Right atrium auricular region (tissue), 2 donors: Measurements from ENCODE around the gene ARFIP2. TPM values are rescaled to one million over a fixed set of nuclear protein-coding genes. Genes with fewer than 3 reads are reported as not detected.

ENCODE experiments used
- DNase-seq: peaks from one replicate; pipeline ENCODE4 v3.0.0-alpha.2; 2019; ENCODE audit warnings: low spot score
- H3K27ac ChIP-seq, 2 donors: fragments of 200-600 bp; sonication (generic); 1 replicate in 1 of 2; 2 replicates in 1 of 2; pipeline ENCODE4 v1.5.1; 2016 to 2019
- H3K27me3 ChIP-seq, 2 donors: fragments of 200-600 bp; sonication (generic); one replicate each; pipeline versions ENCODE4 v1.5.1 to v1.6.0; 2017 to 2019
- H3K36me3 ChIP-seq: fragments of 200-600 bp; sonication (generic); one replicate; pipeline ENCODE4 v1.5.1; 2016
- H3K4me1 ChIP-seq, 2 donors: fragments of 200-600 bp; sonication (generic); one replicate each; pipeline versions ENCODE4 v1.5.1 to v1.6.0; 2017 to 2019
- H3K4me3 ChIP-seq, 2 donors: fragments of 200-600 bp; sonication (generic); 1 replicate in 1 of 2; 2 replicates in 1 of 2; pipeline ENCODE4 v1.5.1; 2017 to 2019; ENCODE audit warnings: mild to moderate bottlenecking in 1 of 2, moderate library complexity in 1 of 2
- H3K9me3 ChIP-seq, 2 donors: fragments of 200-600 bp; sonication (generic); one replicate each; pipeline ENCODE4 v1.5.1; 2019
- total RNA-seq, 2 donors: library from RNA; depleted of rRNA; stranded (reverse); fragments of >200 nt; gene quantifications; one replicate each; pipeline ENCODE4 v1.1.0, GENCODE V29; 2016
- TF ChIP-seq, protein P1 (sequence below), 2 donors: fragments of 200-600 bp; sonication (generic); IDR thresholded peaks; one replicate each; pipeline ENCODE4 v1.5.1; 2019; ENCODE audit warnings: antibody characterized with exemption in 2 of 2

The ARFIP2 gene
- total RNA-seq, 2 donors from 2014 or later = 19.2 to 34.1 TPM

DNA sequence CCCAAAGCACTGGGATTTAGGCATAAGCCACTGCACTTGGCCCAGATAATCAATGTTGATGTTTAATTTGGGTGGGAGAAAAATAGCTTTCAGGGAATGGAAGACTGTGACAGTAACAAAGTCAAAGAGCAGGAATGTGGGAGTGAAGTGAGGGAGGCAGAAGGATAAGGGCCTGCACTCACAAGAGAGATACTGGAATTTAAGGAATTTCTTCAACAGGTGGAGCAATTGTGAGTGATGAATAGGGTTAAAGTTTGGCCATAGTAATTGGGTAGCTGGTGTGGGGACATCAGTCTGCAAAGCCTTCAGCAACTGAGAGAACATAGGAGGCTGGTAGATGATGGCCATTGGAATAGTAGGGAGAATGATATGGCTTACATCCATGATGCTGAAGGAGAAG is 53.6 kb downstream of the ARFIP2 start:
- Histone ChIP-seq H3K9me3 (no peaks in the 10 kb centered on the region), H3K36me3 (no peaks in the 10 kb centered on the region), H3K4me1 (no peaks in the 10 kb centered on the region), H3K27ac (no peak overlapping the region), H3K27me3 (no peaks in the 10 kb centered on the region), H3K4me3 (no peak overlapping the region)
- DNase-seq = no peak
- TF ChIP-seq, protein P1, sequence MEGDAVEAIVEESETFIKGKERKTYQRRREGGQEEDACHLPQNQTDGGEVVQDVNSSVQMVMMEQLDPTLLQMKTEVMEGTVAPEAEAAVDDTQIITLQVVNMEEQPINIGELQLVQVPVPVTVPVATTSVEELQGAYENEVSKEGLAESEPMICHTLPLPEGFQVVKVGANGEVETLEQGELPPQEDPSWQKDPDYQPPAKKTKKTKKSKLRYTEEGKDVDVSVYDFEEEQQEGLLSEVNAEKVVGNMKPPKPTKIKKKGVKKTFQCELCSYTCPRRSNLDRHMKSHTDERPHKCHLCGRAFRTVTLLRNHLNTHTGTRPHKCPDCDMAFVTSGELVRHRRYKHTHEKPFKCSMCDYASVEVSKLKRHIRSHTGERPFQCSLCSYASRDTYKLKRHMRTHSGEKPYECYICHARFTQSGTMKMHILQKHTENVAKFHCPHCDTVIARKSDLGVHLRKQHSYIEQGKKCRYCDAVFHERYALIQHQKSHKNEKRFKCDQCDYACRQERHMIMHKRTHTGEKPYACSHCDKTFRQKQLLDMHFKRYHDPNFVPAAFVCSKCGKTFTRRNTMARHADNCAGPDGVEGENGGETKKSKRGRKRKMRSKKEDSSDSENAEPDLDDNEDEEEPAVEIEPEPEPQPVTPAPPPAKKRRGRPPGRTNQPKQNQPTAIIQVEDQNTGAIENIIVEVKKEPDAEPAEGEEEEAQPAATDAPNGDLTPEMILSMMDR (IDR thresholded peaks at IDR 0.05) = no peak

Other genes with a start within 250 kb of the ARFIP2 start
- 10 to 100 TPM; 26.7 to 37.6 TPM for gene FHIP1B, start 246.7 kb downstream of the ARFIP2 start, total RNA-seq
- not detected for gene CNGA4, start 242.2 kb downstream of the ARFIP2 start, total RNA-seq
- not detected for gene CCKBR, start 221.5 kb downstream of the ARFIP2 start, total RNA-seq
- gene CAVIN3, start 160.8 kb downstream of the ARFIP2 start, total RNA-seq = 10 to 100 TPM; 84.8 to 86.7 TPM
- gene SMPD1, start 90.9 kb downstream of the ARFIP2 start, total RNA-seq = 10 to 100 TPM; 44.5 to 71.7 TPM
- gene APBB1, start 62.2 kb downstream of the ARFIP2 start, total RNA-seq = 10 to 100 TPM; 79.8 to 80.9 TPM
- gene HPX, start 40.3 kb downstream of the ARFIP2 start, total RNA-seq = under 1 TPM in 1 of 2 donors, not detected in 1; 0.20 TPM
- gene TRIM3, start 7.4 kb downstream of the ARFIP2 start, total RNA-seq = 10 to 100 TPM in 1 of 2 donors, 1 to 10 TPM in 1; 7.1 to 19.5 TPM
- gene TIMM10B, start 170 bp upstream of the ARFIP2 start, total RNA-seq = 10 to 100 TPM; 19.8 to 22.6 TPM
- 1 to 10 TPM; 4.4 to 4.8 TPM for gene DNHD1, start 15.9 kb upstream of the ARFIP2 start, total RNA-seq
- 10 to 100 TPM in 1 of 2 donors, 1 to 10 TPM in 1; 9.7 to 12.2 TPM for gene RRP8, start 122.3 kb upstream of the ARFIP2 start, total RNA-seq
- 100 to 1,000 TPM; 142 to 193 TPM for gene ILK, start 122.4 kb upstream of the ARFIP2 start, total RNA-seq
- 10 to 100 TPM; 26.6 to 54.0 TPM for gene TAF10, start 130.9 kb upstream of the ARFIP2 start, total RNA-seq
- gene TPP1, start 138.1 kb upstream of the ARFIP2 start, total RNA-seq = 10 to 100 TPM; 48.8 to 83.1 TPM
- 10 to 100 TPM in 1 of 2 donors, 1 to 10 TPM in 1; 9.3 to 23.0 TPM for gene DCHS1, start 174.5 kb upstream of the ARFIP2 start, total RNA-seq
- gene MRPL17, start 202.0 kb upstream of the ARFIP2 start, total RNA-seq = 10 to 100 TPM; 30.8 to 97.8 TPM